Body of pancreas (tissue), 4 donors: Measurements from ENCODE around the gene PPP1R13L.

Experiments used
- CTCF ChIP-seq, 7 experiments: fragments of 450-650 bp in 4 of 7; fragments of 200-600 bp in 3 of 7; sonication (generic) in 3 of 7; IDR thresholded peaks; one replicate each; pipeline ENCODE4 v1.5.1; 2016 to 2019; ENCODE audit warnings: antibody characterized with exemption in 7 of 7
- POLR2A ChIP-seq, 3 donors: fragments of 450-650 bp; IDR thresholded peaks; one replicate each; pipeline ENCODE4 v1.6.1; 2016; ENCODE audit warnings: antibody characterized with exemption in 3 of 3, mild to moderate bottlenecking in 2 of 3

DNA sequence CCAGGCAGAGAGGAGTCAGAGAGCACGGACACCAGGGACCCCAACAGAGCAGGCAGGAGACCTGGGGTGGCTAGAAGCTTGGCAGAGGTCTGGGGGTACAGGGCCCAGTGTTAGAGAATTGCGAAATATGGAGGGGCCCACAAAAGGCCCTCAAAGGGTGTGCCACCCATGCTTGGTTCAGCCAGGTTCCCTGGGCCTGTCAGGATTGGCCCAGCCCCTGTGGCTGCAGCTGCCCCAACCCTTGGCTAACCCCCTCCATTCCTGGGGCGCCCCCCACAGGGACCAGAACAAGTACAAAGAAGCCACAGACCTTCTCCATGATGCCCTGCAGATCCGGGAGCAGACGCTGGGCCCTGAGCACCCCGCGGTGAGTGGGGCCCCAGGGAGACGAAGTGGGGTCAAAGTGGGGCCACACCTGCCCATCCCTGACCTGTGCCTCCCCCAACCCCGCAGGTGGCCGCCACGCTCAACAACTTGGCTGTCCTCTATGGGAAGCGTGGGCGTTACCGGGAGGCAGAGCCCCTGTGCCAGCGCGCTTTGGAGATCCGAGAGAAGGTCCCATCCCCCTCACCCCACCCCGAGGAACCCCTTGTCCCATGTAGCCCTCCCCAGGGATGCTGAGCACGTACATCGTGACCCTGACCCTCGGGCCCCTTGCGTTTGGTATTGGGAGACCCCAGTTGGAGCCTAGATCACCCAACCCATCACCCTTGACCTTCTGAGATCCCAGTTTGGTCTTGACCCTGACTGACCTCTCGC, 56.3 kb downstream of the PPP1R13L start:
- TF ChIP-seq POLR2A (IDR thresholded peaks at IDR 0.05), result no peak
- no peak for TF ChIP-seq CTCF (IDR thresholded peaks at IDR 0.05)
